HepG2 (cell line): Measurements from ENCODE around the gene RGS19. TPM values are rescaled to one million over a fixed set of nuclear protein-coding genes. Genes with fewer than 3 reads are reported as not detected.
A peak's percentile ranks its signal among the peaks of the same experiment; 100 is the strongest.

ENCODE experiments used
- CAMTA2 ChIP-seq: sonication (generic); formaldehyde crosslinking; IDR thresholded peaks from 2 replicates; pipeline ENCODE4 v1.4.0; 2020; ENCODE audit warnings: mild to moderate bottlenecking, missing genetic modification reagents, borderline replicate concordance
- ELF3 ChIP-seq: IDR thresholded peaks from 2 replicates; pipeline ENCODE4 v1.6.1; 2016; ENCODE audit warnings: missing genetic modification reagents, missing compliant biosample characterization
- HIVEP1 ChIP-seq: sonication (generic); formaldehyde crosslinking; IDR thresholded peaks from 2 replicates; pipeline ENCODE4 v1.4.0; 2020; ENCODE audit warnings: mild to moderate bottlenecking, missing genetic modification reagents
- PHF5A ChIP-seq: IDR thresholded peaks from one replicate; pipeline ENCODE4 v1.6.1; 2018; ENCODE audit warnings: low read depth, missing genetic modification reagents; ENCODE audit not compliant: unreplicated experiment
- RXRB ChIP-seq: IDR thresholded peaks from 2 replicates; pipeline ENCODE4 v1.6.1; 2016; ENCODE audit warnings: borderline replicate concordance, missing genetic modification reagents, missing compliant biosample characterization
- SIX1 ChIP-seq: sonication (generic); formaldehyde crosslinking; IDR thresholded peaks from 2 replicates; pipeline ENCODE4 v1.4.0; 2020; ENCODE audit warnings: missing genetic modification reagents, borderline replicate concordance
- SP2 ChIP-seq: sonication (generic); formaldehyde crosslinking; IDR thresholded peaks from 2 replicates; pipeline ENCODE4 v1.5.1; 2020; ENCODE audit warnings: mild to moderate bottlenecking, missing genetic modification reagents
- TEAD3 ChIP-seq: optimal IDR thresholded peaks from 2 replicates; pipeline ENCODE3; 2016; ENCODE audit warnings: borderline replicate concordance
- ZNF121 ChIP-seq: sonication (generic); formaldehyde crosslinking; IDR thresholded peaks from 2 replicates; pipeline ENCODE4 v1.5.0; 2020; ENCODE audit warnings: mild to moderate bottlenecking, missing genetic modification reagents
- ZNF207 ChIP-seq: fragments of 450-650 bp; IDR thresholded peaks from 2 replicates; pipeline ENCODE4 v1.6.1; 2016; ENCODE audit warnings: antibody characterized with exemption, borderline replicate concordance
- ZNF317 ChIP-seq: sonication (generic); formaldehyde crosslinking; IDR thresholded peaks from 2 replicates; pipeline ENCODE4 v1.5.0; 2020; ENCODE audit warnings: mild to moderate bottlenecking, missing genetic modification reagents
- ZNF446 ChIP-seq: sonication (generic); formaldehyde crosslinking; IDR thresholded peaks from 2 replicates; pipeline ENCODE4 v1.5.0; 2020; ENCODE audit warnings: mild to moderate bottlenecking, missing genetic modification reagents
- ZNF678 ChIP-seq: sonication (generic); formaldehyde crosslinking; IDR thresholded peaks from 2 replicates; pipeline ENCODE4 v1.4.0; 2020; ENCODE audit warnings: mild to moderate bottlenecking, missing genetic modification reagents
- polyA plus RNA-seq, 8 experiments: library from polyadenylated mRNA; depleted of rRNA in 3 of 8; stranded (reverse) in 7 of 8; unstranded in 1 of 8; fragments of >200 nt; fragmentation: Illumina TruSeq in 4 of 8; extraction: Trizol in 4 of 8; gene quantifications; 2 replicates each; pipeline versions ENCODE4 v1.2.1 to v1.2.3, GENCODE V29; 2011 to 2016; ENCODE audit warnings: low read depth in 4 of 8, missing spikeins in 1 of 8, mixed read lengths in 1 of 8; ENCODE audit not compliant: insufficient read depth in 1 of 8
- total RNA-seq, 5 experiments: library from RNA; depleted of rRNA; stranded (reverse); fragments of >200 nt; fragmentation: Illumina TruSeq; extraction: Trizol; gene quantifications; 2 replicates each; pipeline ENCODE4 v1.2.3, GENCODE V29; 2016; ENCODE audit warnings: low read depth in 1 of 5
- TF ChIP-seq, protein P1 (sequence below): sonication (generic); formaldehyde crosslinking; IDR thresholded peaks from 2 replicates; pipeline ENCODE4 v1.5.0; 2020; ENCODE audit warnings: missing genetic modification reagents, mild to moderate bottlenecking, borderline replicate concordance
- TF ChIP-seq, protein P2 (sequence below), 2 experiments: sonication (generic) in 1 of 2; formaldehyde crosslinking in 1 of 2; IDR thresholded peaks; 2 replicates each; pipeline versions ENCODE4 v1.4.0 to v1.6.1; 2018 to 2020; ENCODE audit warnings: missing genetic modification reagents in 2 of 2, borderline replicate concordance in 1 of 2, low read depth in 1 of 2, mild to moderate bottlenecking in 1 of 2, missing biosample characterization in 1 of 2
- TF ChIP-seq, protein P3 (sequence below): sonication (generic); formaldehyde crosslinking; IDR thresholded peaks from 2 replicates; pipeline ENCODE4 v1.4.0; 2020; ENCODE audit warnings: missing genetic modification reagents, borderline replicate concordance
- TF ChIP-seq, protein P4 (sequence below): sonication (generic); formaldehyde crosslinking; IDR thresholded peaks from 2 replicates; pipeline ENCODE4 v1.8.0; 2022; ENCODE audit warnings: missing genetic modification reagents, low read depth, mild to moderate bottlenecking, borderline replicate concordance

Gene RGS19
- total and polyA plus RNA-seq, 2 of the 13 experiments (the other 11 are each of a cell fraction or from before 2014, with no cell fraction given), result 10.7 to 11.9 TPM

DNA sequence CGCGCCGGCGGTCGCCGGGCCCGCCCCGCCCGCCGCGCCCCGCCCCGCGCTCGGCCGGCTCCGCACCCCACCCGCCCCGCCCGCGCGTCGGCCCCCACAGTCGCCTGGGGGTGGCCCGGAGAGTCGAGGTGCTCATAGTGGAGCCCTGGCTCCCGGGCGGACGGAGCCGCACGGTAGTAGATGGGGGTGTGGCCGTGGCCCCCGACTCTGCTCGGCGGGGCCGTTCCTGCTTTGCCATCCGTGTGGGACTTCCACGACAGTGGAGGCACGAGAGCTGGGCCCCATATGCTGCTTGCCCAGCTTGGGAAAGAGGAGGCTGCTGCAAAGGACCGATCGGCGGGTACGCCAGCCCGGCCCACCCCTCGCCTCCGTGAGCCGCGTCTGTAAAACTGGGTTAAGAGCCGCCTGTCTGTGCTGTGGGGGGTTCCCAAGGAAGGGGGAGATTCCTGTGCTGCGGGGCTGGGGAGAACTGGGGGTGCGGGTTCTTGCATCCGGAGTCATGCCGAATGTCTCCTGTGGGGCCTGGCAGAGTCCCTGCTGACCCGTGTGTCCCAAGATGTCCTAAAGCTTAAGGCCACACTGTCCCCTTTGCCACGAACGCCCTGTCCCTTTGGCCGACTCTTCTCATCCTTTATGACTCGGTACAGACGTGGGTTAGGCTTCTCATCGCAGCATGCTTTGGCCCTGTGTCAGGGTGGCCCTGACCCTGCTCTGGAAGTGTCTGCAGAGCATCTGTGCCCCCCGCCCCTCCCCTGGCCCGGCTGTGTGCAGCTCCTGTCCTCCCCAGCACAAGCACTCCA is 895 bp upstream of the RGS19 start, which contains the start of gene OPRL1 (continued):
- TF ChIP-seq ZNF317 (CRISPR knock-in tag), result 0 out of 2 replicates have a peak, but pooled peaks have one; percentile 36
- TF ChIP-seq ZNF678 (CRISPR knock-in tag), result peak; percentile 62; the same call in 1 of the 2 replicates
- TF ChIP-seq, protein P1, sequence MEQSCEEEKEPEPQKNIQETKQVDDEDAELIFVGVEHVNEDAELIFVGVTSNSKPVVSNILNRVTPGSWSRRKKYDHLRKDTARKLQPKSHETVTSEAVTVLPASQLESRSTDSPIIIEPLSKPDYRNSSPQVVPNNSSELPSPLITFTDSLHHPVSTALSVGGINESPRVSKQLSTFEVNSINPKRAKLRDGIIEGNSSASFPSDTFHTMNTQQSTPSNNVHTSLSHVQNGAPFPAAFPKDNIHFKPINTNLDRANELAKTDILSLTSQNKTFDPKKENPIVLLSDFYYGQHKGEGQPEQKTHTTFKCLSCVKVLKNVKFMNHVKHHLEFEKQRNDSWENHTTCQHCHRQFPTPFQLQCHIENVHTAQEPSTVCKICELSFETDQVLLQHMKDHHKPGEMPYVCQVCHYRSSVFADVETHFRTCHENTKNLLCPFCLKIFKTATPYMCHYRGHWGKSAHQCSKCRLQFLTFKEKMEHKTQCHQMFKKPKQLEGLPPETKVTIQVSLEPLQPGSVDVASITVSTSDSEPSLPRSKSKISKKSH (CRISPR knock-in tag), result peak; percentile 70; the same call in 1 of the 2 replicates
- no peak for TF ChIP-seq ELF3 (CRISPR knock-in tag)
- TF ChIP-seq ZNF207, result no peak
- TF ChIP-seq, protein P2, sequence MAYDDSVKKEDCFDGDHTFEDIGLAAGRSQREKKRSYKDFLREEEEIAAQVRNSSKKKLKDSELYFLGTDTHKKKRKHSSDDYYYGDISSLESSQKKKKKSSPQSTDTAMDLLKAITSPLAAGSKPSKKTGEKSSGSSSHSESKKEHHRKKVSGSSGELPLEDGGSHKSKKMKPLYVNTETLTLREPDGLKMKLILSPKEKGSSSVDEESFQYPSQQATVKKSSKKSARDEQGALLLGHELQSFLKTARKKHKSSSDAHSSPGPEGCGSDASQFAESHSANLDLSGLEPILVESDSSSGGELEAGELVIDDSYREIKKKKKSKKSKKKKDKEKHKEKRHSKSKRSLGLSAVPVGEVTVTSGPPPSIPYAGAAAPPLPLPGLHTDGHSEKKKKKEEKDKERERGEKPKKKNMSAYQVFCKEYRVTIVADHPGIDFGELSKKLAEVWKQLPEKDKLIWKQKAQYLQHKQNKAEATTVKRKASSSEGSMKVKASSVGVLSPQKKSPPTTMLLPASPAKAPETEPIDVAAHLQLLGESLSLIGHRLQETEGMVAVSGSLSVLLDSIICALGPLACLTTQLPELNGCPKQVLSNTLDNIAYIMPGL (CRISPR knock-in tag; IDR thresholded peaks at IDR 0.05; ENCODE audit: borderline replicate concordance in 1 of 2, low read depth in 1 of 2), result no peak
- peak; percentile 24 for TF ChIP-seq TEAD3 (CRISPR knock-in tag)
- TF ChIP-seq PHF5A (CRISPR knock-in tag), result no peak
- TF ChIP-seq RXRB, result 0 out of 2 replicates have a peak, but pooled peaks have one; percentile 6
- TF ChIP-seq, protein P3, sequence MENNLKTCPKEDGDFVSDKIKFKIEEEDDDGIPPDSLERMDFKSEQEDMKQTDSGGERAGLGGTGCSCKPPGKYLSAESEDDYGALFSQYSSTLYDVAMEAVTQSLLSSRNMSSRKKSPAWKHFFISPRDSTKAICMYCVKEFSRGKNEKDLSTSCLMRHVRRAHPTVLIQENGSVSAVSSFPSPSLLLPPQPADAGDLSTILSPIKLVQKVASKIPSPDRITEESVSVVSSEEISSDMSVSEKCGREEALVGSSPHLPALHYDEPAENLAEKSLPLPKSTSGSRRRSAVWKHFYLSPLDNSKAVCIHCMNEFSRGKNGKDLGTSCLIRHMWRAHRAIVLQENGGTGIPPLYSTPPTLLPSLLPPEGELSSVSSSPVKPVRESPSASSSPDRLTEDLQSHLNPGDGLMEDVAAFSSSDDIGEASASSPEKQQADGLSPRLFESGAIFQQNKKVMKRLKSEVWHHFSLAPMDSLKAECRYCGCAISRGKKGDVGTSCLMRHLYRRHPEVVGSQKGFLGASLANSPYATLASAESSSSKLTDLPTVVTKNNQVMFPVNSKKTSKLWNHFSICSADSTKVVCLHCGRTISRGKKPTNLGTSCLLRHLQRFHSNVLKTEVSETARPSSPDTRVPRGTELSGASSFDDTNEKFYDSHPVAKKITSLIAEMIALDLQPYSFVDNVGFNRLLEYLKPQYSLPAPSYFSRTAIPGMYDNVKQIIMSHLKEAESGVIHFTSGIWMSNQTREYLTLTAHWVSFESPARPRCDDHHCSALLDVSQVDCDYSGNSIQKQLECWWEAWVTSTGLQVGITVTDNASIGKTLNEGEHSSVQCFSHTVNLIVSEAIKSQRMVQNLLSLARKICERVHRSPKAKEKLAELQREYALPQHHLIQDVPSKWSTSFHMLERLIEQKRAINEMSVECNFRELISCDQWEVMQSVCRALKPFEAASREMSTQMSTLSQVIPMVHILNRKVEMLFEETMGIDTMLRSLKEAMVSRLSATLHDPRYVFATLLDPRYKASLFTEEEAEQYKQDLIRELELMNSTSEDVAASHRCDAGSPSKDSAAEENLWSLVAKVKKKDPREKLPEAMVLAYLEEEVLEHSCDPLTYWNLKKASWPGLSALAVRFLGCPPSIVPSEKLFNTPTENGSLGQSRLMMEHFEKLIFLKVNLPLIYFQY (CRISPR knock-in tag), result 0 out of 2 replicates have a peak, but pooled peaks have one; percentile 33
- no peak for TF ChIP-seq SIX1 (CRISPR knock-in tag)
- no peak for TF ChIP-seq ZNF121 (CRISPR knock-in tag)
- TF ChIP-seq, protein P4, sequence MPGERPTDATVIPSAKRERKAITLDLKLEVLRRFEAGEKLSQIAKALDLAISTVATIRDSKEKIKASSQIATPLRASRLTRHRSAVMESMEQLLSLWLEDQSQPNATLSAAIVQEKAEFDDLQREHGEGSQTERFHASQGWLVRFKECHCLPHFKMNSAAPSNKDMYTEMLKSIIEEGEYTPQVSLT (CRISPR knock-in tag), result no peak
- TF ChIP-seq SP2, result 0 out of 2 replicates have a peak, but pooled peaks have one; percentile 32
- TF ChIP-seq CAMTA2, result no peak
- TF ChIP-seq ZNF446 (CRISPR knock-in tag), result no peak
- peak; percentile 84 for TF ChIP-seq HIVEP1 (CRISPR knock-in tag)
